GOT3 (cell line): Measurements from ENCODE around the gene RPL29.
"Not testable (repeated sequence)": the region's sequence is repeated elsewhere in the genome, so short reads cannot be mapped to it uniquely, and the experiment has no call there.

Experiments
- DNase-seq: peaks from one replicate; lab custom pipeline; 2025; ENCODE audit warnings: mixed read lengths; lab: John Stamatoyannopoulos, UW

Gene RPL29

DNA sequence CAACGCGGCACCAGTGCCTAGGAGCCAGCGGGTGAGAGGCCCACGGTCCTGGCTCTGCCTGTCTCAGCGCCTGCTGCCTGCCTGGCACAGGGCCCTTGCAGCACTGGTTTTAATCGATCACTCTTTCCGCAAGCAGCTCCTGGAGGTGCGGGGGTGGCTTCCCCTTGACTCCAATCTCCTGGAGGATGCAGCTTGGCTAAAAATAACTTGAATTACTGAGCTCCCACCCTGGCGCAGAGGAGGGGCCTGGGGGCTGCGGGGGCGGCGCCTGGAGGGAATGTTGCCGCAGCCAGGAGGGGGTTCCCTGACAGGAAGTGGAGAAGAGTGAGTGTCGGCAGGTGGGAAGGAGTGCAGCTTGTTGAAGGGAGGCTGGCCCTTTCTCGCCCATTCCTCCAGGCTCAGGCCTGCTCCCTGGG lies 9.9 kb upstream of the RPL29 start:
- no peak for DNase-seq

DNA sequence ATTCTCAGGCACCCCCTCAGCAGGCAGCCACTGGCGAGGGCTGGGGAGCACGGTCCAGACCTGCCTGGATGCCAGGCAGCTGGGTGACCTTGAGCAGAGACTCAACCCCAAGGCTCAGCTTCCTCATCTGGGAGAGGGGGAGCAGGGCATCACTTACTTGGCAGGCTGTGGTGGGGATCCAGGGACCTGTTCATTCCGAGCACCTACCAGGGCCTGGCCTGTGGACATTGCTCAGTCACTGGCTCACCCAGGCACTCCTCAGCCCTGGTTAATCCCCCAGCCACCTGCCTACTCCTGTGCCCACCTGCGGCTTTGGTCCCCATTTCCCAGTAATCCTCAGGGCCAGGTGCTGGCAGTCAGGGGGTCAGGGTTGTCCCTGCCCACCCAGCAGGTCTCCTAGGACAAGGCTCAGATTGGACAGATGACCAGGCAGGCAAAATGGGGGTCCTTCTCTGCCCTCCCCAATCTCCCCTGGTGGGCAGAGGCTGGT lies 9.3 kb upstream of the RPL29 start:
- DNase-seq = no peak

DNA sequence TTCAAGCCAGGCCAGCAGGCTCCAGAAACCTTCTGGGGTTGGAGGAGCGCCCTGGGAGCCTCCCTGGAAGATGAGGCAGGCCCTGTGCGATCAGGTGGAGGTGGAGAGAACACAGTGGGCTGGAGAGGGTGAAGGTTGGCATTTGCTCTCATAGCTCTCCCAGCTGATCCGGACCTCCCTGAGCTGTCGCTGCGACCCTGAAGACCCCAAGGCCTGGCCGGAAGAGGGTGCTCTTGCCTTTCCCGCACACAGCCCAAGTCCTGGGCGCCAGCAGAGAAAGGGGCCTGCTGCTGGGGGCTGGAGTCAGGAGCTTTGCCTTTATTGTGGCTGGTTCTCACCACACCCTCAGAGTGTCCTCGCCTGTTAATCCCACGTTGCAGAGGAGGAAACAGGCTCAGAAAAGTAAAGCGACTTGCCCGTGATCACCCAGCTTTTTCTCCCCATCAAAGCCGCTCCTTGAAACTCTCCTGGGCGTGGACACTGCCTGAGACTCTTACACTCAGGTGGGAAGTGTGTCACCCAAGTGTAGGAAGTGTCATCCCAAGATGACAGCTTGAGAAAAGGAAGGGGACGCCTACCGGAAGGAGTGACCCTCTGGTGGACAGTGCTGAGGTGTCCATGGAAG lies 8.6 kb upstream of the RPL29 start:
- DNase-seq = no peak

DNA sequence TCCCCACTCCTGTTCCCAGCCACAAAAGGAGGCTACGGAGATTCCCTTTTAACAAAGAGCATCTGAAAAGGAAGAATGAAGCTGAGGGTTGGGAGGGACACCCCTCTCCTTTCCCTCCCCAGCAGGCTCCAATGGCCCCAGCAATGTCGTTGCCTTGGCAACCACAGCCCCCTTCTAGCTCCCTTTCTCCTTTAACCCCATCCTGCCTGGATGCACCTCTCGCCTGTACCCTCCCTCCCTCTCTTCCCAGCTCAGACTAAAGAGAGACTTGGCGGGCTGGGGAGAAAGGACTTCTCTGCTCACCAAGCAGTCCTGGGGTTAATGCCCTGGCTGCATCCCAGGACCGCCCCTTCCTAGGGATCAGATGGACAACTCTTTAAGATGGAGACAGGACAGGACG lies 7.1 kb upstream of the RPL29 start:
- no peak for DNase-seq

DNA sequence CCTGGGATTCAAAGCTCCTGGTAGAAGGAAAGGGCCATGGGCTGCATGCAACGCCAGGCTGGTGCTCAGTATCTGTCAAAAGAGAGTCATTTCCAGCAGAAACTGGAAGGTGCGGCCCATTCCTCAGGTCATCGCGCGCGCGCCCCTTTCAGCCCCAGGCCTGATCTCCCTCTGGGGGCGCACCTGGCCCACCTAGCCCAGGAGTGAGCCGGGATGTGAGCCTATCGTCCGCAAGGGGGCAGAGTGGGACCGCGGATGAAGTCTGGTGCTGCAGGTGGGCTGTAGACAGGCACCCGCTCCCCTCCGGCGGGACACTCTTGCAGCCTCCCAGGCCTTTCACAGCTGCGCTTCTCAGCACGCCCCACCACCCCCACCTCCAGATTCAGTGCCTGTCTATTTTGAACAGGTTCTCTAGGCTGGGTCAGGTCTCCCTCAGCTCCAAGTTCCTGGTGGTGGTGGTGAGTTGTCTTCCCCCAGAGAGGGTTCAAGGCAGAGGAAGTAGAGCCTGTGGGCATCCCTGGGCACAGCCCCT lies 5.8 kb upstream of the RPL29 start:
- peak; percentile 33 for DNase-seq

DNA sequence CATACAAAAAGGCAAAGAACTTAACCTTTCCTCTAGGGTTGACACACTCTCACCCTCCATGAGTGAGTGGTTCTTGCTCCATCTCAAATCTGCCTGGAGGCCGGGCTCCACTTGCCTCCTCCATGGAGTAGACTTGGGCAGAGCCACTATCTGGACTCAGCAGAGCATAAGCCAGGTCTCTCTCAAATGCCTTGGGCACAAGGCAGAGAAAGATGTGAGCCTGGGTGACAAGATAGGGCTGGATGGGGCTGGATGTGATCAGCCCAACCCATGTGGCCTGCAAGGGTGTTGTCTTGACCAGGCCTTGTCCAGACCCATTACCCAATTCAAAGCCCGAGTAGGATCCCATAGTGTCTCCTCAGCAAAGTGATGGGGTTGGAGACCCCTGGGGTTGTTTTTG lies 4.2 kb upstream of the RPL29 start:
- no peak for DNase-seq

DNA sequence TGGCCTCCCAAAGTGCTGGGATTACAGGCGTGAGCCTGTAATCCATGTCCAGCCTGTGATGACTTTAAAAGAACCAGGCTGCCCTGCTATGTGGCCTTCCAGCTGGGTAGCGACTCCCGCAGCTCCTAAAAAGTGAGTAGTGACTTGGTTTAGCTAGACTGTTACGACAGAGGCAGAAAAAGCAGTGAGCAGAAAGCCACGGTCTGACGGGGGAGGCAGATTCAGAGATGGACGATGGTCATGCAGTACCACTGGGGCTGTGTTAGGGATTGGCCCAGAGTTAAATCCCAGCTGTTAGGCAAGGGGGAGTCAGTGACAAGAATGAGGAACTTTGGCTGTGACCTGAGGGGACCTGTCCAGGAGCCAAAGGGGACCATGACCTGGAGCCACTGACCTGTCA lies 3.1 kb upstream of the RPL29 start:
- DNase-seq = no peak

DNA sequence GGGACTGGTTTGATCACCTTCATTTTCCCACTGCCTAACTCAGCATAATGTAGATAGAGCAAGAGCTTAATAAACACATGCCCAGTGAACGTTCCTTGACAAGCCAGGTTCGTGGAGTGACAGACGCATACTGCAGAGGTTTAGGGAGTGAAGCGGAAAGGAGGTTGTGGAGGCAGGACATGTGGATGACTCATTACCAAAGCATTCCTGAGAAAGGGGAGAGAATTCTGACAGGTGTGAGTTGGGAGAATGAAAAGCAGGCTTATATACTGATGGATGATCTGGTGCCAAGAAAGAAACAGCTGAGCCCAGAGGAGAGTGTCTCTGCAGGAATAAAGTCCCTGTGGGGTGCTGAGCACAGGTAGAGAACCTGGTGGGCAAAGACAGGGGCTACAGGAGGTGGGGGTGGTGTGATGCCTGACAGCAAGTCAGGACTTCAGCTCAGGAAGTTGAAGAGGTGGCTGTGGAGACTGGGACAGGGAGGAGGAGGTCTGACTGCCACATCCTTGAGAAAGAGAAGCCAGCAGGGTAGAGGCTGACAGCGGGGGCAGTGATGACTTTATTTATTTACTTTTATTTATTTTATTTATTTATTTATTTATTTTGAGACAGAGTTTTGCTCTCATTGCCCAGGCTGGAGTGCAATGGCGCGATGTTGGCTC lies 2.4 kb upstream of the RPL29 start:
- no peak for DNase-seq

DNA sequence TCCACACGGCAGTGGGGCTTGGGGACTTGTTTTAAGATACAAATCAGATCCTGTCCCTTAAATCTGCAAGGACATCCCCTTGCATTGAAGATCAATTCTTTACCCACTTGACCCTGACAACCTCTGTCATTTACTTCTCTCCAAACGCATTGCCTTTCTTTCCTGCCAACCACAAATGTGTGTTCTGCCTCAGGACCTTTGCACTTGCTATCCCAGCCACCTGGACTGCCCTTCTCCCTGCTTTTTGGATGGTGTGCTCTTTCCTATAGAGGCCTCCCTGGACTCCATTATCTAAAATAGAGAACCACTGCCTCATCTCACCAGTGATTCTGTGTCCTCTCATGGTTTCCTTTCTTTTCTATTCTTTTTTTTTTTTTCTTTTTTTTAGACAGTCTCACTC lies 1.5 kb upstream of the RPL29 start:
- DNase-seq = no peak

DNA sequence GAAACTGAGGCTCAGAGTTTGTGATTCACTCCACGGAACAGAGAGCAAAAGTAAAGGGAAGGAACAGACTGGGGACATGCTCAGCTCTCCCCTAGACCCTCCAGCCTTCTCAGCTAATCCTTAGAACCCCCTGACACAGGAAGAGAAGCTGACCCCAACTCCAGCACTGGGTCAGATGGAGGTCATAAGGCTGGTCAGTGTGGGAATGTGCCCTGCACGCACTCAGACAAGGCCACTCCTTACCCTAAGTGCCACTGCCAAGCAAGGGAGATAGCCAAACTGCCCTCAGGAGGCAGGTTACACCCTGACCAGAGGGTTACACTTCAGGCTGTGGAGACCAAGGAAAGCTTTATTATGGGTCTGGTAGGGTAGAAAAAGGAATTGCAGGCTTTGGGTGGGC lies 1.2 kb downstream of the RPL29 start:
- no peak for DNase-seq

DNA sequence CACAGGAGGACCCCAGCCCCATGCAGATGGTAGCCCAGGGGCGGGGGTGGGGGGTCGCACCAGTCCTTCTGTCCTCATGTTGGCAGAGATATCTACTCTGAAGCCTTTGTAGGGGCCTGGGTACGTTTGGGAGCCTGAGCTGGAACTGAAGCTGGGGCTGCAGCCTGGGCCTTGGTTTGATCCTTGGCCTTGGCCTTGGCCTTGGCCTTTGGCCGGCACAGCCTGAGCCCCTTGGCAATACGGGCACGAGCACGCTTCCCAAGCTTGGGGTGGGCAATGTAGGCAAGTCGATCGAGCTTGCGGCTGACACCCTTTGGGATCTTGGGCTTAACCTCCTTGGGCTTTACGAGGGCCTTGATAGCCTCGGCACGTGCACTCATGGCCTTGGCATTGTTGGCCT lies 2.0 kb downstream of the RPL29 start:
- DNase-seq = not testable (repeated sequence)

DNA sequence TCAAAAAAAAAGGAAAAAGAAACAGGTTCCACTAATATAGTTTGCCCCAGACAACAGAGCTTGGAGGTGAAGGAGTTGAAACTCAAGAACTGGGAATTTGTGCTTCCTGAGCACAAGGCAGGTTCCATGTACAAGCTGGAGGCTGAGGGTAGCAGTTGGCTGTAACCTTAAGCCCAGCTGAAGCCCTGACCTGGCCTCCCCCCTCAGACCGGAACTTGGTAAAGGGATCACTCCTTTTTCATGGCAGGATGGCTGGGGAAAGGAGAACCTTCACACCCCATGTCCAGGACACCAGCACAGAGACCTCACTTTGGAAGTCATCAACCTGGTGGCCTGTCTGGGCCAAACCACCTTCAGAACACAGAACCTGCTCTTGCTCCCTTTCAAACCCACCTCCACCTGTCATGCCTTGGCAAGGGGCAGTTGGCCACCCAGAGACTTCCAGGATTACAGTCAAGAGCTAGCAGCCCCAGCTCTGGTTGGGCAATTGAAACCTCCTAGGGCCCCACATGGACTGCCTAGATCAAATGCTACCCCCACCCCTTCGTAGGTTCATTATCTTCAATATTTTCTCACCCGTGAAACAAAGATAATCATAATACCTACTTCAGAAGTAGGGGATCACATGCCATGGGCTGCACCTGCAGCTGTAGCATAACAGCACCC lies 3.5 kb downstream of the RPL29 start:
- no peak for DNase-seq

DNA sequence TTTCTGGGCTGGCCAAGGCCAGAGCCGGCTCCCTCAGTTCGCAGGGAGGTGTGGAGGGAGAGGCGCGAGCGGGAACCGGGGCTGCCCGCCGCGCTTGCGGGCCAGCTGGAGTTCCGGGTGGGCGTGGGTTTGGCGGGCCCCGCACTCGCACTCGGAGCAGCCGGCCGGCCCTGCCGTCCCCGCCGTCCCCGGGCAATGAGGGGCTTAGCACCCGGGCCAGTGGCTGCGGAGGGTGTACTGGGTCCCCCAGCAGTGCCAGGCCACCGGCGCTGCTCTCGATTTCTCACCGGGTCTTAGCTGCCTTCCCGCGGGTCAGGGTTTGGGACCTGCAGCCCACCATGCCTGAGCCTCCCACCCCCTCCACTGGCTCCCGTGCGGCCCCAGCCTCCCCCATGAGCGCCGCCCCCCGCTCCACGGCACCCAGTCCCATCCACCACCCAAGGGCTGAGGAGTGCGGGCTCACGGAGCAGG lies 5.2 kb downstream of the RPL29 start:
- not testable (repeated sequence) for DNase-seq

DNA sequence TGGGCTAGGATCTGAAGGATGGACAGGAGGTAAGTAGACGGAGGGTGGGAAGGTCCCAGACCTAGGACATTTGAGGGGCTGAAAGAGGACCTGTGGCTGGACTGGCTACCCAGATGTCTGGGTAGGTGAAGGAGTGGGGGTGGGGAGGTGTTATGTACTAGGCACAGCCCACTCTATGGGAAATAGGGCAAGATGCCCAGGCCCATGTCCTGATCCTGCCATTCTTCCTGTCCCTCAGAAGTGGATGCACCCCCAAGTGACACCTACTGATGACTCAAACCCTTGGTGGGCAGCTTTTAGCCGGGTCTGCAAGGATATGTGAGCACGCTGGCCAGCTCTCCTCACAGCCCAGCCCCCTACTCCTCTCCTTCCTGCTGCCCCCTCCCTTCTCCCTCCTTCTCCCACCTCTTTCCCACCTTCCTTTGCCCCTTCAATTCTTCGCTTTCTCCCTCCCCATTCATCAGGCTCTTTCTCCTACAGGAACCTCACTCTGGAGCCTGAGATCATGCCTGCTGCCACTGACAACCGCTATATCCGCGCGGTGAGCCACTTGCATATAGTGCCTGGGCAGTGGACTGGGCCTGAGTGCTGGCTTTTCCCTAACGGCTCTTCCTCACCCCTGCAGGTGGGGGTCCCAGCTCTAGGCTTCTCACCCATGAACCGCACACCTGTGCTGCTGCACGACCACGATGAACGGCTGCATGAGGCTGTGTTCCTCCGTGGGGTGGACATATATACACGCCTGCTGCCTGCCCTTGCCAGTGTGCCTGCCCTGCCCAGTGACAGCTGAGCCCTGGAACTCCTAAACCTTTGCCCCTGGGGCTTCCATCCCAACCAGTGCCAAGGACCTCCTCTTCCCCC lies 7.2 kb downstream of the RPL29 start:
- no peak for DNase-seq

DNA sequence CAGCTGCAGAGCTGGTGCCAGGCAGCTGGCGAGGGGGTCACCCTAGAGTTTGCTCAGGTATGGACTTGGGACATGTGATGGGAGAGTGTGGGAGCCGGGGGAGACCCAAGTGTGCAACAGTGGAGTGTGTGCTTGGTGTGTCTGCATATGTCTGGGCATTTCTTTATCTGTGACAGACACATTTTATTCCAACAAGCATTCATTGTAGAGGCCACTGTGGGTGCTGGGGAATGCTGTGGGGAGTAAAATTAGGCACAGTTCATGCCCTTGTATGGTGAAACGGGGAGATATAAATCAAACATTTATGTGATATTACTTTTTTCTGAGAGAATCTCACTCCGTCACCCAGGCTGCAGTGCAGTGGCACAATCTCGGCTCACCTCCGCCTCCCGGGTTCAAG lies 8.1 kb downstream of the RPL29 start:
- DNase-seq = no peak

DNA sequence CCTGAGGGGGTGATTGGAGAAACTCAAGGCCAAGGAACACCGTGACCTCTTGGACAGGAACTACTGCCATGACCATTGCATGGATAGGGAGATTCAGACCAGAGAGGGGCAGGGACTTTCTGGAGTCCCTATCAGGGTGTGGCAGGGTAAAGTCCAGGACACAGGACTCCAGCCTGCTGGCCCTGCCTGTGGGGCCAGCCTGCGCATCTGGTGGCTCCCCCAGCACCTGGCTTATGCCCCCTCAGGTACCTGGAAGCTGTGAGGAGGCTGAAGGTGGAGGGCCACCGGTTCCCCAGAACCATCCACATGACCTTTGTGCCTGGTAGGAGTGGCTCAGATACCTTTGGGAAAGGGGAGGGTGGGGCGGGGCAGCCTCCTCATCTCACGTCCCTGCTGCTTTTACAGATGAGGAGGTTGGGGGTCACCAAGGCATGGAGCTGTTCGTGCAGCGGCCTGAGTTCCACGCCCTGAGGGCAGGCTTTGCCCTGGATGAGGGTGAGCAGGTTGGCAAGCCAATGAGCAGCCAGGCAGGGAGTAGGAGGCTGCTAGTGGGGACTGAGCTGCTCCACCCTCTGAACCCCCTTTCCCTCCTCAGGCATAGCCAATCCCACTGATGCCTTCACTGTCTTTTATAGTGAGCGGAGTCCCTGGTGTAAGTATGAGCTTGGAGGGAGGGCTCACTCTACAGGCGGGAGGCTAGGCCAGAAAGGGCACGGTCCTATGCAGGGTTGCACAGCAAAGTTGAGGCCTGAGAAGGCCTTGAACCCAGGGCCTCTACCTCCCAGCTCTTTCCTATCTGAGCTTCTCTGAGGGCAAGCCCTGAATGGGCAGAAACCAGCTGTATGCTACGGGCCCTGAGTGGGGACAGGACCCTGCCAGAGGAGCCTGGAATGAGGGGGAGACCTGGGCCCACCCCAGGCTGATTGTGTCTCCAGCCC lies 9.4 kb downstream of the RPL29 start:
- no peak for DNase-seq

DNA sequence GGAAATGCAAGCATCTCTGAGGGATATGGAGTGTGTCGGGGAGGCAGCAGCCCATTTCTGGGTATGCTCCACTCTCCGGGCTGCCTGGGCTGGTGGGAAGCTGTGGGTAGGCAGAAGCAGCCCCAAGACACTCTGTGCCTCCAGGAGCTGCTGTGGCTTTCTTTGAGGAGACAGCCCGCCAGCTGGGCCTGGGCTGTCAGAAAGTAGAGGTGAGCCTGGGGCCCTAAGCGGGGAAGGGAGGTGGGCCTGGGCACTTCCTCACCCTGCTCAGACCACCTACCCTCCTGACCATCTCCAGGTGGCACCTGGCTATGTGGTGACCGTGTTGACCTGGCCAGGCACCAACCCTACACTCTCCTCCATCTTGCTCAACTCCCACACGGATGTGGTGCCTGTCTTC lies 10.6 kb downstream of the RPL29 start:
- DNase-seq = no peak

DNA sequence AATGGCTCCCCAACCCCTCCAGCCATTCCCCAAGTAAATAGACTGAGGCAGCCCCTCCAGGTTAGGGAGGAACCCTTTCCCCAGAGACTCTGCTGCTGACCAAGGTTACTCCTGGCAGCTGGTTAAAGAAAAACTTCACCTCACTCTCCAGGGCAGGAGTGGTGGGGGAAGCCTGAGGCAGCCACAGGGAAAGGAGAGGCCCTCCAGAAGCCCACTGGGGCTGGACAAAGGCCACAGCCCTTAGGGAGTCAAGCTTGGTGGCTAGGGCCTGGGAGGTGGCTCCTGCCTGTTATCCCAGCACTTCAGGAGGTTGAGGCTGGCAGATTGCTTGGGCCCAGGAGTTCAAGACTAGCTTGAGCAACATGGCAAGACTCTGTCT lies 11.4 kb downstream of the RPL29 start:
- no peak for DNase-seq

DNA sequence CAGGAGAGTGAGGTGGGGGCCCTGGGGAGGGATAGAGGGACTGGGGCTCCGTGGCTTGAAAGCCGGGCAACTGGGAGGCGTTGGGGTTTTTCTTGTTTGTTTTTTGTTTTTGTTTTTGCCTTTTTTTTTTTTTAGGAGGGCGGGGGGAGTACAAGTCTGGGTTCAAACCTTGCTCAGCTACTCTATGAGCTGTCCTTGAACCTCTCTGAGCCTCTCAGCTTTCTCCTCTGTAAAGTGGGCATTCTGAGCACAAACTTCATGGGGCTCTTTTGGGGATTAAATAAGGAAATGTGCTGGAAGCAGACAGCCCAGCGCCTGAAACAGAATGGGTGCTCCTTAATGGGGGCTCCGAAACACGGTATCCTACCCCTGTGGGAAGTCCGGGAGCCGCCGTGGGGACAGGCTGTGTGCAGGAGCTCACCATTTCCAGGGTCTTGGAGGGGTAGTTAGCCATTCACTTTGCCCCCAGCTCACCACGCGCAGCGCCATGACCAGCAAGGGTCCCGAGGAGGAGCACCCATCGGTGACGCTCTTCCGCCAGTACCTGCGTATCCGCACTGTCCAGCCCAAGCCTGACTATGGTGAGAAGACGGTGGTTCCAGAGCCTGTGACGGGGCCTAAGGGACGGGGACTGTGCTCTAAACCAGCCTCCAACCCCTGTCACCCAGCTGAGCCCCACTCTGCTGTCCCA lies 12.0 kb downstream of the RPL29 start:
- no peak for DNase-seq

DNA sequence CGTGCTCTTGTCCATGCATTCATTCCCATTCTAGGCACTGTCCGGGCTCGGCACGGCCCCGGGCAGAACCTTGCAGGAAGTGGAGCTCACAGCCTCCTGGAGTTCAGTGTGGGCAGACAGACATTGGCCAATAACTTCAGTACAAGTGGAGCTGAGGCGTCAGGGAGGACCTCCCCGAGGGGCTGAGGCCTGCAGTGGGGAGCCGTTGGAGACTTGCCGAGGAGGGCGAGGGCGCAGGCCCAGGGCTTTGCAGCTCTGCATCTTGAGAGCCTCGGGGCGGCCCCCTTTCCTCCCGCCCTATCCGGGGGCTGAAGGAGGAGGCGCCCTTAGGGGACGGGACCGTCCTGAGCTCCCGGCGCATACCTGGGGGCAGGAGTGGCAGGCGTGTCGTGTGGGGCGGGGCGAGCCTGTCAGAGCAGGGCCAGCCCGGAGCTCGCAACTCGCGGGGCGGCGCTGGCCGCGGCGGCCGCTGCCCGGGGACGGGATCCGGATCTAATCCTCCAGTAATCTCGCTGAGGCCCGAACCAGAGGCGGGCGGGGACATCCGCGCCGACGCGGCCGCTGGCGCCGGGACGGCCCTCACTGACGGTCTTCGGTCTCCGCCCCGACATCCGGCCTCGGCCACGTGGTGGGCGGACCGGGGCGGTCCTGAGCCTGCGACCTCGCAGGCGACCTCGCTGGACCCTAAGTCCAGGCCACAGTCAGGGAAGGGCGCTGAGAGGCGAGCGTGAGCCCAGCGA lies 12.7 kb downstream of the RPL29 start, which contains the start of gene ACY1:
Gene ACY1 (plus strand): TSS at position 698 of the 740 bp plus-strand sequence. CDS start 530 bp downstream, outside the sequence.
- peak; percentile 74 for DNase-seq
